DND-41 (cell line): ENCODE measurements around the gene FHOD1.

Experiments used
- ATAC-seq: fragments of 200-7000 bp; cut with Tn5 transposase; 3 replicates; pipeline ENCODE4 v1.9.1; 2021; ENCODE audit warnings: low read depth; ENCODE audit not compliant: insufficient read depth
- DNase-seq: peaks from one replicate; pipeline ENCODE4 v3.0.0-alpha.2; 2020
- H2AFZ ChIP-seq: 2 replicates; pipeline ENCODE4 v1.6.0; 2012; ENCODE audit warnings: low read depth, low read length
- H3K27ac ChIP-seq: 2 replicates; pipeline ENCODE4 v1.5.1; 2012; ENCODE audit warnings: low read length, inconsistent platforms
- H3K27me3 ChIP-seq: fragments of 200-600 bp; sonication (generic); 2 replicates; pipeline ENCODE4 v1.6.0; 2012; ENCODE audit warnings: low read length, mild to moderate bottlenecking, inconsistent platforms; ENCODE audit not compliant: insufficient read depth, poor library complexity
- H3K36me3 ChIP-seq: 2 replicates; pipeline ENCODE4 v1.5.1; 2012; ENCODE audit warnings: low read length, inconsistent platforms; ENCODE audit not compliant: insufficient read depth
- H3K4me1 ChIP-seq: 2 replicates; pipeline ENCODE4 v1.5.1; 2012; ENCODE audit warnings: mild to moderate bottlenecking, low read length; ENCODE audit not compliant: insufficient read depth
- H3K4me2 ChIP-seq: 2 replicates; pipeline ENCODE4 v1.6.0; 2012; ENCODE audit warnings: mild to moderate bottlenecking, moderate library complexity, low read length, inconsistent platforms; ENCODE audit not compliant: insufficient read depth
- H3K4me3 ChIP-seq, 2 experiments: fragments of 200-600 bp in 1 of 2; shearing (Covaris generic) in 1 of 2; 2 replicates each; pipeline ENCODE4 v1.5.1; 2012 to 2016; ENCODE audit warnings: inconsistent platforms in 2 of 2, low read length in 2 of 2, mild to moderate bottlenecking in 2 of 2, low read depth in 1 of 2, moderate library complexity in 1 of 2
- H3K79me2 ChIP-seq: 2 replicates; pipeline ENCODE4 v1.6.0; 2012; ENCODE audit warnings: low read length, inconsistent platforms; ENCODE audit not compliant: insufficient read depth
- H3K9ac ChIP-seq: 2 replicates; pipeline ENCODE4 v1.6.0; 2012; ENCODE audit warnings: low read depth, mild to moderate bottlenecking, inconsistent platforms, low read length, moderate library complexity
- H3K9me3 ChIP-seq: 2 replicates; pipeline ENCODE4 v1.5.1; 2012; ENCODE audit warnings: low read length, moderate library complexity, mild to moderate bottlenecking, inconsistent platforms; ENCODE audit not compliant: insufficient read depth, severe bottlenecking
- H4K20me1 ChIP-seq: 2 replicates; pipeline ENCODE4 v1.6.0; 2012; ENCODE audit warnings: low read length; ENCODE audit not compliant: insufficient read depth
- CTCF ChIP-seq: IDR thresholded peaks from 2 replicates; pipeline ENCODE4 v1.5.1; 2012; ENCODE audit warnings: borderline replicate concordance, low read length, moderate library complexity, mild to moderate bottlenecking; ENCODE audit not compliant: poor library complexity, severe bottlenecking; ENCODE audit errors: extremely low read depth
- EZH2 ChIP-seq: IDR thresholded peaks from 3 replicates; pipeline ENCODE4 v1.6.1; 2012; ENCODE audit warnings: borderline replicate concordance, low read depth, mild to moderate bottlenecking, moderate library complexity, low read length, inconsistent platforms; ENCODE audit not compliant: severe bottlenecking

FHOD1 gene

GRCh38 chr16:67210069-67210937 is 37.0 kb downstream of the FHOD1 start:
- Histone ChIP-seq H3K9ac (no peak overlapping the region), H4K20me1 (peaks cover 5% of the 10 kb centered on the region), H3K36me3 (peaks cover 6% of the 10 kb centered on the region), H2AFZ (no peak overlapping the region), H3K4me3 (no peak overlapping the region), H3K4me2 (no peak overlapping the region), H3K27me3 (no peaks in the 10 kb centered on the region), H3K27ac (no peak overlapping the region), H3K79me2 (no peaks in the 10 kb centered on the region), H3K9me3 (no peaks in the 10 kb centered on the region), H3K4me1 (no peaks in the 10 kb centered on the region)
- ATAC-seq (no peak; the same call in 2 of the 3 replicates), DNase-seq (no peak)
- TF ChIP-seq CTCF (no peak), EZH2 (no peak)

DNA sequence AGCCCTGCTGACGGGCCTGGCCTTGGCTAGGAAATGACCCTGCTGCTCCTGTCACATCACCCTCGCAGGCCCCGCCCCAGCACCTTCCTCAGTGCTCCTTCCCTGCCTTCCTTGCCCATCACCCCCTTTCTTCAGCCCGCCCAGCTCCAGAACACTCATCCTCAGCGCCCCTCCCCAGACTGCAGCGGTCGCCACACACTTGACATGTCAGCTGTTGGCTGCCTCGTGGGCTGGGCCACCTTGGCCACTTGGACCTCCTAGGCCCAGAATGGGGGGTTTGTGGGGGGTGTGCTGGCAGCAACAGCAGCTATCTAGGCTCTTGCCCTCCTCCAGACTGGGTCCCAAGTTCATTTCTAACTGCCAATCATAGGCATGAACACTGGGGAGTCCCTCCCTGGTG is 37.7 kb downstream of the FHOD1 start:
- no peaks in the 10 kb centered on the region for H3K9me3 ChIP-seq
- H3K79me2 ChIP-seq, result no peaks in the 10 kb centered on the region
- H3K9ac ChIP-seq, result no peak overlapping the region
- no peaks in the 10 kb centered on the region for H3K4me1 ChIP-seq
- TF ChIP-seq EZH2, result no peak
- TF ChIP-seq CTCF, result no peak
- H3K4me3 ChIP-seq, result no peak overlapping the region
- ATAC-seq (no peak), DNase-seq (no peak)
- H3K4me2 ChIP-seq, result no peak overlapping the region
- H4K20me1 ChIP-seq, result peaks cover 5% of the 10 kb centered on the region
- peaks cover 6% of the 10 kb centered on the region for H3K36me3 ChIP-seq
- H3K27ac ChIP-seq, result no peak overlapping the region
- H3K27me3 ChIP-seq, result no peaks in the 10 kb centered on the region
- no peak overlapping the region for H2AFZ ChIP-seq

GRCh38 chr16:67208154-67208896 is 39.0 kb downstream of the FHOD1 start:
- no peaks in the 10 kb centered on the region for H3K79me2 ChIP-seq
- H3K27me3 ChIP-seq, result no peaks in the 10 kb centered on the region
- DNase-seq (no peak), ATAC-seq (peak; percentile 17; the same call in 2 of the 3 replicates)
- H2AFZ ChIP-seq, result no peak overlapping the region
- no peak overlapping the region for H3K27ac ChIP-seq
- peaks cover 16% of the 10 kb centered on the region for H3K36me3 ChIP-seq
- no peak overlapping the region for H3K9ac ChIP-seq
- H4K20me1 ChIP-seq, result peaks cover 5% of the 10 kb centered on the region
- no peak overlapping the region for H3K4me2 ChIP-seq
- H3K4me3 ChIP-seq, result no peak overlapping the region
- no peaks in the 10 kb centered on the region for H3K4me1 ChIP-seq
- TF ChIP-seq CTCF (no peak), EZH2 (no peak)
- no peaks in the 10 kb centered on the region for H3K9me3 ChIP-seq
